ENCODE data around the gene EFEMP1.

- no peak for TF ChIP-seq CTCF (conservative IDR thresholded peaks at IDR 0.05)
- TF ChIP-seq EZH2 (IDR thresholded peaks at IDR 0.05; ENCODE audit: low read depth) = no peak
Observed at GRCh38 chr2:55902971-55903370, 20.6 kb downstream of the EFEMP1 start.

All from PC-9 (cell line).